ACC112 (cell line): ENCODE data around the gene AKAP13.
"Not testable (repeated sequence)": the region's sequence is repeated elsewhere in the genome, so short reads cannot be mapped to it uniquely, and the experiment has no call there.

Experiments
- H2AFZ ChIP-seq: fragments of 200-600 bp; sonication (generic); one replicate; pipeline ENCODE4 v1.6.0; 2017; ENCODE audit warnings: antibody characterized with exemption, low read length; ENCODE audit not compliant: unreplicated experiment
- H3K27ac ChIP-seq: fragments of 200-600 bp; sonication (generic); 2 replicates; pipeline ENCODE4 v1.5.1; 2014; ENCODE audit warnings: low read depth, mild to moderate bottlenecking, antibody characterized with exemption, low read length, moderate library complexity
- H3K27me3 ChIP-seq: fragments of 200-600 bp; sonication (generic); 2 replicates; pipeline ENCODE4 v1.6.1; 2014; ENCODE audit warnings: mild to moderate bottlenecking, antibody characterized with exemption, low read length, moderate library complexity, mixed read lengths; ENCODE audit not compliant: insufficient read depth
- H3K36me3 ChIP-seq: fragments of 200-600 bp; sonication (generic); 2 replicates; pipeline ENCODE4 v1.6.1; 2016; ENCODE audit warnings: mild to moderate bottlenecking, antibody characterized with exemption, low read length, moderate library complexity, mixed read lengths; ENCODE audit not compliant: insufficient read depth
- H3K4me1 ChIP-seq: fragments of 200-600 bp; sonication (generic); one replicate; pipeline ENCODE4 v1.6.1; 2016; ENCODE audit warnings: low read length, mixed read lengths; ENCODE audit not compliant: insufficient read depth, unreplicated experiment, control insufficient read depth
- H3K4me3 ChIP-seq: fragments of 200-600 bp; sonication (generic); 2 replicates; pipeline ENCODE4 v1.5.1; 2014; ENCODE audit warnings: mild to moderate bottlenecking, low read depth, low read length
- H3K79me2 ChIP-seq: fragments of 200-600 bp; sonication (generic); one replicate; pipeline ENCODE4 v1.6.0; 2016; ENCODE audit warnings: low read length; ENCODE audit not compliant: control insufficient read depth, unreplicated experiment, insufficient read depth

Gene AKAP13

DNA sequence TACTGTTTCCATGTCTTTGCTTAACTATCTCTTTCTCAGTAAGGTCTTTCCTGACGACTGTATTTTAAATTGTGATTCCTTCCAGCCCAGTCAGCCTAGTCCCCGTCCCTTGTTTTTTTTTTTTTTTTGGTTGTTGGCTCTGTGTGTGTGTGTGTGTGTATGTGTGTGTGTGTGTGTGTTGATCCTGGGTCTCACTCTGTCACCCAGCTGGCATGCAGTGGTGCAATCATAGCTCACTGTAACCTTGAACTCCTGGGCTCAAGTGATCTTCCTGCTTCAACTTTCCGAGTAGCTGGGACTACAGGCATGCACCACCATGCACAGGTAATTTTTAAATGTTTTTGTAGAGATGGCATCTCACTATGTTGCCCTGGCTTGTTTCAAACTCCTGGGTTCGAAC is 31.3 kb upstream of the AKAP13 start:
- H3K79me2 ChIP-seq, H3K4me3 ChIP-seq, H3K27me3 ChIP-seq, H3K27ac ChIP-seq, H3K4me1 ChIP-seq, H3K36me3 ChIP-seq, H2AFZ ChIP-seq: not testable (repeated sequence)

DNA sequence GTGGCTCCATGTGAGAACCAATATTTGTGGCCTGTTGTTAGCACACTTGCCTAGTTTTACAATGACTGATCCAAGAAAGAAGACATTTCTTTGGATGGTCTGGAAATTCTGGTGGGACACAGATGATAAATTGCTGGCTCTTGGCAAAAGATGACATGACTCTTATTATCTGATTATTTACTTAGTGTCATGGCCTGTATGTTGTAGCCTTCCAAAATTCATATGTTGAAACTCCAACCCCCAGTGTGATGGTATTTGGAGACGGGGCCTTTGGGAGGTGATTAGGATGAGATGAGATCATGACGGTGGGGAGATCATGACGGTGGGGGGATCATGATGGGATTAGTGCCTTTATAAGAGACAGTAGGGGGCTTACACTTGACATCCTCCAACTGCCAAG is 30.0 kb upstream of the AKAP13 start:
- H2AFZ ChIP-seq = peak overlapping the region; percentile 18
- H3K27me3 ChIP-seq = no peaks in the 10 kb centered on the region
- H3K4me1 ChIP-seq = peaks cover 7% of the 10 kb centered on the region
- no peak overlapping the region for H3K4me3 ChIP-seq
- H3K36me3 ChIP-seq = no peaks in the 10 kb centered on the region
- H3K27ac ChIP-seq = no peak overlapping the region
- no peaks in the 10 kb centered on the region for H3K79me2 ChIP-seq

DNA sequence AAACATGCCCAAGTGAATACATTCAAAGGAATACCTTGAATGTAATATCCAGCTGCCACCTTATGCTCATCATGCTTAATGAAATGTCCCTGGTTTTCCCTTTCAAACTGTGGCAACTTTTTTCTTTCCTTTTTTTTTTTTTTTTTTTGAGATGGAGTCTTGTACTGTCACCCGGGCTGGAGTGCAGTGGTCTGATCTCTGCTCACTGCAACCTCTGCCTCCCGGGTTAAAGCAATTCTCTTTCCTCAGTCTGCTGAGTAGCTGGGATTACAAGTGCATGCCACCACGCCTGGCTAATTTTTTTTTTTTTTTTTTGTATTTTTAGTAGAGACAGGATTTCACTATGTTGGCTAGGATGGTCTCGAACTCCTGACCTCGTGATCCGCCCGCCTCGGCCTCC is 28.9 kb upstream of the AKAP13 start:
- not testable (repeated sequence) for H3K79me2 ChIP-seq, H3K4me1 ChIP-seq, H2AFZ ChIP-seq, H3K4me3 ChIP-seq, H3K27ac ChIP-seq, H3K36me3 ChIP-seq, H3K27me3 ChIP-seq

DNA sequence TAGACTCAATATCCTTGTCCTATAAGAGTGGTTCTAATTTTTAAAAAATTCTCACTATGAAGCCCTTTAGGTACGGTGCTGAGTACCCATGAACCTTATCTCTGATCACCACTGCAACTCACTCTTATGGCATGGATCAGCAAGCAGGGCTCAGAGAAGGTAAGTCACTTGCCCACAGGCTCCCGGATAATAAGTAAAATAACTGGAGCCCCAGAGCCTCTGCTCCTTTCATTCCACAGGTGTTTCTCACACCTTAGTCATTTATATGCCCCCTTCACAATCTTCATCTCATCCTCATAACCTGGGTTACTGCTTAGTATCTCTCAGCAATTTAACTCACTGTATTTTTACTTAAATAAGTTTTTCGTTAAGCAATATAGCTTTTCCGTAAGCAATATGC is 28.4 kb upstream of the AKAP13 start:
- Histone ChIP-seq H2AFZ (no peak overlapping the region), H3K27ac (no peak overlapping the region), H3K79me2 (no peaks in the 10 kb centered on the region), H3K4me3 (no peak overlapping the region), H3K36me3 (no peaks in the 10 kb centered on the region), H3K4me1 (peaks cover 5% of the 10 kb centered on the region), H3K27me3 (no peaks in the 10 kb centered on the region)

DNA sequence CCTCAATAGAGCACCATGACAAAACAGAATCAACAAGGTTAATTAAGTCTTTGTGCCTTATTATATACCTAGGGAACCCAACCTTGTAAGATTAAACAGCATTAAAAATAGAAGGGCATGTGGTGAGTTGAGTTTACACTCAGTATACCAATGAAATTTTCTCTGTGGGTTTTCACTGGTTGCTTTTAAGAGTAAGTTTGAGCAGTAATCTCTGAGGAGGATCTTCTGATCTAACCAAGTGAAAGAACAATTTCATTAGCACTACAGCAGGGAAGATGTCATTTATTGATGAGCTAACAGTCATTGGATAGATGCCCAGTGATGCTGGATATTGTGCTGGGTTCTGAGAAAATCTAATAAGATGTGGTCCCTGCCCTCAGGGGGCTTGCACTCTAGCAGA is 26.9 kb upstream of the AKAP13 start:
- no peak overlapping the region for H3K4me3 ChIP-seq
- no peak overlapping the region for H2AFZ ChIP-seq
- H3K36me3 ChIP-seq = no peaks in the 10 kb centered on the region
- no peaks in the 10 kb centered on the region for H3K79me2 ChIP-seq
- H3K27me3 ChIP-seq = no peaks in the 10 kb centered on the region
- H3K4me1 ChIP-seq = peaks cover 17% of the 10 kb centered on the region
- H3K27ac ChIP-seq = no peak overlapping the region

DNA sequence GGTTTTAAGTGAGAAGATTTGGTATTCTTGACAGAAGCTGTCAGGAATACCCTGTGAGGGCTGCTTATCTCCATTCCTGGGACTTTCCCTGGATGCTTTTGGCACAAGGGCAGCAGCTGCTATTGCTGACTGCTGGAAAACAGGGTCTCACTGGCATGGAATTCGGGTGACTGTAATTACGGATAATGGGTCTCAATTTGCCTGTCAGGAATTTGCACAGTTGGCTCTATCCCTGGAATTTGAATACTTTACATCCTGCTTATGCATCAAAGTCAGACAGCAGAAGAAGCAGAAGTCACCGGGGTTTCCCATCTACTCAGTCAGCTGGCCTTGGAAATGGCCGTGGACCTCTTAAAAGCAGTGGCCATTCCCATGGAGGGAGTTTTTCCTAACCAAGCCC is 25.9 kb upstream of the AKAP13 start:
- Histone ChIP-seq H3K4me1 (peaks cover 17% of the 10 kb centered on the region), H3K27me3 (no peaks in the 10 kb centered on the region), H2AFZ (peak overlapping the region; percentile 9), H3K79me2 (no peaks in the 10 kb centered on the region), H3K27ac (no peak overlapping the region), H3K36me3 (no peaks in the 10 kb centered on the region), H3K4me3 (no peak overlapping the region)

DNA sequence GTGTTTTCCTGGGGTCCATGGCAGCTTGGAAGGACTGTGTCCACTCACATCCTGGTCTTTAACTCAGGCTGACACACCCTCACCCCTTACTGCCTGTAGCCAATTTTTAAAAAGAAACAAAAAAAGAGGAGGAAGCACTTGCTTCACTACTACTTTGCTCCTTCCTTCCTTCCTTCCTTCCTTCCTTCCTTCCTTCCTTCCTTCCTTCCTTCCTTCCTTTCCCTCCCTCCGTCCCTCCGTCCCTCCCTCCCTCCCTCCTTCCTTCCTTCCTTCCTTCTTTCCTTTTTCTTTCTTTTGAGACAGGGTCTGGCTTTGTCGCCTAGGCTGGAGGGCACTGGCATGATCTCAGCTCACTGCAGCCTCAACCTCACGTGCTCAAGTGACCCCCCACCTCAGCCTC is 25.5 kb upstream of the AKAP13 start:
- no peaks in the 10 kb centered on the region for H3K79me2 ChIP-seq
- H2AFZ ChIP-seq = peak overlapping the region; percentile 9
- H3K27ac ChIP-seq = no peak overlapping the region
- no peaks in the 10 kb centered on the region for H3K36me3 ChIP-seq
- peaks cover 17% of the 10 kb centered on the region for H3K4me1 ChIP-seq
- no peak overlapping the region for H3K4me3 ChIP-seq
- no peaks in the 10 kb centered on the region for H3K27me3 ChIP-seq

DNA sequence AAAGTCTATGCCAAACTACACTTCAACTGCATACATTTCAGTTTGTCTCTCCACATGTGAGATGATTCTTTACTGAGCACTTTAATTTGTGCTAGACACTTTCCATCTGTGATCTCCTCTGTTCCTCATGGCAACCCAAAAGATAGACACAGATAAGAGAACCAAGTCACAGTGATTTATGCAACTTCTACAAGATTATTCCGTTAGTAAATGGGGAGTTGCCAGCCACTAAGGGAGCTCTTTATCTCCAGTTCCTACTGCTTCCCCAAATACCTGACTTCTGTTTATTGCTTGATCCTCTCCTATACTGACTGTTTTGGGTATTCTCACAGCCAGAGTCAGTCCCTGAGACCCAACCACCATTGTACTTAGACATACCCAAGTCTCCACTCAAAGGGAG is 24.1 kb upstream of the AKAP13 start:
- no peaks in the 10 kb centered on the region for H3K27me3 ChIP-seq

DNA sequence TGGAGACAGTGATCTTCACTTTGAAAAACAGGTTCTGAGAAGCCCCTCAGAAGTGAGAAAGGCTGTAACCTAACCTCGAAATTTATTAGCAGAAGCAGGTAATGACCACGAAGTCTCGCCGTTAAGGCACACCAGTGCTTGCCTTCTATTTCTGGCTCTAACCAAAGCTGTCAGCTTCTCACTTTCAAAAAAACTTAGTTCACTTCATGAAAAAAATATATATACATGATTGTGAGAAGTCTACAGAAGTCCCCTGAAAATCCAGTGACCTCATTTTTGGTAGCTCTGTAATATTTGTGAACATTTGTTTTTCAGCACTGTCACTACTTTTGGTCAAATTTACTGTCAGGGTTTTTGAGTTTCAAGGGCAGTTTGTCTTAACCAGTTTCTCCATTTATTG is 19.1 kb upstream of the AKAP13 start:
- Histone ChIP-seq H3K27ac (no peak overlapping the region), H3K27me3 (no peaks in the 10 kb centered on the region), H3K4me1 (peaks cover 12% of the 10 kb centered on the region), H3K79me2 (no peaks in the 10 kb centered on the region), H3K4me3 (no peak overlapping the region), H3K36me3 (no peaks in the 10 kb centered on the region), H2AFZ (no peak overlapping the region)

More for the DNA sequence above, 24.1 kb upstream of the AKAP13 start:
- no peak overlapping the region for H3K27ac ChIP-seq
- H3K4me3 ChIP-seq = no peak overlapping the region
- no peaks in the 10 kb centered on the region for H3K36me3 ChIP-seq
- no peaks in the 10 kb centered on the region for H3K79me2 ChIP-seq
- no peak overlapping the region for H2AFZ ChIP-seq
- peaks cover 17% of the 10 kb centered on the region for H3K4me1 ChIP-seq

DNA sequence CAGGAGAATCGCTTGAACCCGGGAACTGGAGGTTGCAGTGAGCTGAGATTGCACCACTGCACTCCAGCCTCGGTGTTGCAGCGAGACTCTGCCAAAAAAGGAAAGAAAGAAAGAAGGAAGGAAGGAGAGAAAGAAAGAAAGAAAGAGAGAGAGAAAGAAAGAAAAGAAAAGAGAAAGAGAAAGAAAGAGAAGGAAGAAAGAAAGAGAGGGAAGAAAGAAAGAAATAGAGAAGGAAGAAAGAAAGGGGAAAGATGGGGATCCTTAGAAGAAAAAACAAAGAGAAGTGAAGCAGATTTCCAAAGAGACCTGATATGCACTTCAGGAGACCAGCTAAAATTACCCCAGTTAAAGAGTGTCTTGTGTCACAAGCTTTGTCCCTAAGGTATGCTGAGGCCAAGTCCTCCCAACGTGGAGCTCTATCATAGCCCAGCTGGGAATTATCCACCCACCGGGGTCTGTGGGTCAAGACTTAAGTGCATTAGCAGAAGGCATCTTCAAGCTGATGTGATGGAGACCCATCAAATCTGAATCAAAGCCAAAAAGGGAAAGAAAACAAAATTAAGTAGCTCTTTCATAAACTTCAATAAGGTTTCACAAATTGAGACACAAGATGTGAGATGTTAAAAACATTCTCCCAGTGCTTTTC is 17.8 kb upstream of the AKAP13 start:
- Histone ChIP-seq H3K27me3 (no peaks in the 10 kb centered on the region), H3K79me2 (no peaks in the 10 kb centered on the region), H3K36me3 (no peaks in the 10 kb centered on the region), H3K4me1 (peaks cover 8% of the 10 kb centered on the region), H3K27ac (no peak overlapping the region), H3K4me3 (no peak overlapping the region), H2AFZ (no peak overlapping the region)

DNA sequence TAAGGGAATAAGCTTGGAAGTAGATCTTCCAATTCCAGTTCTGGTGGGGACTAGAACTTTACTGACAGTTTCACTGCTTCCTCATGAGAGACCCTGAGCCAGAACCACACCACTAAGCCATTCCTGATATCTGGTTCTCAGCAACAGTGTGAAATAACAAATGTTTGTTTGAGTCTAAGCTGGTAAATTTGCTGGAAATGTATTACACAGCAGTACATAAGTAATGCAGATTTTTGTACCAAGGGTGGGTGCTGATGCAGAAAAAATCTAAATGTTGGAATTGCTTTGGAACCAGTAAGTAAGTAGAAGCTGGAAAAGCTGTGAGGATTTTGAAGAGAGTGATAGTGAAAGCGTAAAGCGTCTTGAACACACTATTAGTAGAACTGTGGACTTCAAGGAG is 14.4 kb upstream of the AKAP13 start:
- Histone ChIP-seq H3K4me3 (no peak overlapping the region), H3K79me2 (no peaks in the 10 kb centered on the region), H2AFZ (no peak overlapping the region), H3K36me3 (no peaks in the 10 kb centered on the region), H3K27me3 (no peaks in the 10 kb centered on the region), H3K4me1 (no peaks in the 10 kb centered on the region), H3K27ac (no peak overlapping the region)
